GM12891 (cell line): ENCODE measurements around the gene GDF10.

Experiments
- POLR2A ChIP-seq: IDR thresholded peaks from 2 replicates; pipeline ENCODE4 v1.6.1; 2011; ENCODE audit warnings: low read depth, low read length, control low read depth
- POLR2AphosphoS5 ChIP-seq: IDR thresholded peaks from 2 replicates; pipeline ENCODE4 v1.6.1; 2011; ENCODE audit warnings: low read depth, low read length, control low read depth
- POU2F2 ChIP-seq: IDR thresholded peaks from 2 replicates; pipeline ENCODE4 v1.6.1; 2011; ENCODE audit warnings: low read depth, mild to moderate bottlenecking, control low read depth, low read length, moderate library complexity
- SPI1 ChIP-seq: IDR thresholded peaks from 2 replicates; pipeline ENCODE4 v1.6.1; 2011; ENCODE audit warnings: low read depth, low read length, control low read depth
- TAF1 ChIP-seq: IDR thresholded peaks from 2 replicates; pipeline ENCODE4 v1.6.1; 2011; ENCODE audit warnings: low read depth, low read length, control low read depth

DNA sequence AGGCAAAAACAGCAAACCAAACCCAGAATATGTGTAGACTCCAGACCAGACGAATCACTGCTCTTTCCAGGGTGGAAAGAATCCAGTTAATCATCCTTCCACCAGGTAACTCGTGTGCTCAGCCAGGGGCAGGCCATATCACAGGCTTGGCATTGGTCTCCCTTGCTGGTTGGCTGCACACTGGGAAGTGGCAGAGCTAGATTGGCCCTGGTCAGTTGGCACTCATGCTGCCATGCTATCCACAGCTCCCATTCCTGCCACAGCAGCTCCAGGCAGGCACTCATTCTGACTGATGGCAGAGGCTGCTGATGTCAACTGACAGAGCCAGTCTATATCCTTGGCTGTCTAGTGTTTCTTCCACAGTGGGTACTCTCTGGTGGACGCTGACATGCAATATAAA lies 9.7 kb upstream of the GDF10 start:
- TF ChIP-seq POLR2AphosphoS5: no peak
- no peak for TF ChIP-seq TAF1
- no peak for TF ChIP-seq POLR2A
- TF ChIP-seq SPI1: no peak
- TF ChIP-seq POU2F2: no peak
